ENCODE data around the gene MRPL28. TPM values are rescaled to one million over a fixed set of nuclear protein-coding genes. Genes with fewer than 3 reads are reported as not detected.

MRPL28 gene
- total and polyA plus RNA-seq, 4 donors = 28.3 to 63.4 (median 50.1) TPM

GRCh38 chr16:398561-399339, 28.4 kb upstream of the MRPL28 start:
- Histone ChIP-seq H3K9ac (ENCODE audit: low read depth in 1 of 2, low read length in 2 of 2) (peak overlapping the region in 1 of 2 donors; percentile 25), H3K36me3 (ENCODE audit: control insufficient read depth in 4 of 4, insufficient read depth in 3 of 4, low read depth in 1 of 4, low read length in 3 of 4) (no peaks in the 10 kb centered on the region), H3K4me3 (ENCODE audit: low read depth in 1 of 3, low read length in 3 of 3) (no peak overlapping the region), H3K27ac (ENCODE audit: low read depth in 1 of 2, low read length in 2 of 2) (peak overlapping the region; percentile 13 to 54), H3K27me3 (ENCODE audit: control insufficient read depth in 4 of 4, insufficient read depth in 4 of 4, low read length in 3 of 4) (no peaks in the 10 kb centered on the region), H3K4me1 (ENCODE audit: control insufficient read depth in 4 of 4, insufficient read depth in 4 of 4, low read length in 3 of 4) (peaks cover 6 to 40% (median 17%) of the 10 kb centered on the region in 4 donors), H3K9me3 (ENCODE audit: control insufficient read depth in 4 of 4, low read length in 3 of 4) (no peaks in the 10 kb centered on the region)
- no peak for TF ChIP-seq HNF4A (conservative IDR thresholded peaks at IDR 0.05)
- peak; percentile 46 for DNase-seq (ENCODE audit: low spot score)
- 88% methylated on average over 24 of the region's 24 CpGs for WGBS

- H3K9me3 ChIP-seq (ENCODE audit: control insufficient read depth in 4 of 4, low read length in 3 of 4) = no peaks in the 10 kb centered on the region
- H3K27me3 ChIP-seq (ENCODE audit: control insufficient read depth in 4 of 4, insufficient read depth in 4 of 4, low read length in 3 of 4) = no peaks in the 10 kb centered on the region
- peak overlapping the region in 1 of 2 donors; percentile 25 for H3K9ac ChIP-seq (ENCODE audit: low read depth in 1 of 2, low read length in 2 of 2)
- no peaks in the 10 kb centered on the region for H3K36me3 ChIP-seq (ENCODE audit: control insufficient read depth in 4 of 4, insufficient read depth in 3 of 4, low read depth in 1 of 4, low read length in 3 of 4)
- WGBS = 33% methylated on average over 29 of the region's 29 CpGs
- H3K27ac ChIP-seq (ENCODE audit: low read depth in 1 of 2, low read length in 2 of 2) = peak overlapping the region; percentile 13 to 54
- TF ChIP-seq SP1 (IDR thresholded peaks at IDR 0.05) (no peak), RAD21 (IDR thresholded peaks at IDR 0.05) (peak in 1 of 2 donors; percentile 55), CTCF (IDR thresholded peaks at IDR 0.05; ENCODE audit: low read depth, low read length, missing input control) (peak; percentile 49)
- H3K4me1 ChIP-seq (ENCODE audit: control insufficient read depth in 4 of 4, insufficient read depth in 4 of 4, low read length in 3 of 4) = peaks cover 3 to 32% (median 16%) of the 10 kb centered on the region in 4 donors
- peak; percentile 56 for DNase-seq (ENCODE audit: low spot score)
- peak overlapping the region in 1 of 3 donors; percentile 78 for H3K4me3 ChIP-seq (ENCODE audit: low read depth in 1 of 3, low read length in 3 of 3)
These were observed 27.5 kb upstream of the MRPL28 start for GRCh38 chr16:397736-398332.

- Histone ChIP-seq H3K27me3 (ENCODE audit: control insufficient read depth in 4 of 4, insufficient read depth in 4 of 4, low read length in 3 of 4) (no peaks in the 10 kb centered on the region), H3K9ac (ENCODE audit: low read depth in 1 of 2, low read length in 2 of 2) (peak within 1 kb of the TSS in 1 of 2 donors; percentile 6), H3K9me3 (ENCODE audit: control insufficient read depth in 4 of 4, low read length in 3 of 4) (no peaks in the 10 kb centered on the region), H3K4me1 (ENCODE audit: control insufficient read depth in 4 of 4, insufficient read depth in 4 of 4, low read length in 3 of 4) (peaks cover 3 to 29% (median 16%) of the 10 kb centered on the region in 4 donors), H3K36me3 (ENCODE audit: control insufficient read depth in 4 of 4, insufficient read depth in 3 of 4, low read depth in 1 of 4, low read length in 3 of 4) (no peaks in the 10 kb centered on the region), H3K4me3 (ENCODE audit: low read depth in 1 of 3, low read length in 3 of 3) (peak within 1 kb of the TSS; percentile 32 to 78 (median 57)), H3K27ac (ENCODE audit: low read depth in 1 of 2, low read length in 2 of 2) (peak within 1 kb of the TSS; percentile 50 to 60)
- TF ChIP-seq GABPA (IDR thresholded peaks at IDR 0.05 in 1 of 2, conservative IDR thresholded peaks at IDR 0.05 in 1 of 2) (no peak), JUND (IDR thresholded peaks at IDR 0.05) (no peak), HNF4G (IDR thresholded peaks at IDR 0.05) (no peak), SP1 (IDR thresholded peaks at IDR 0.05) (no peak), MAX (IDR thresholded peaks at IDR 0.05) (no peak)
- DNase-seq (ENCODE audit: low spot score) = peak; percentile 47
- WGBS = under 1% methylated on average over 75 of the region's 75 CpGs
These were observed 26.9 kb upstream of the MRPL28 start, which contains the start of gene NME4 for GRCh38 chr16:397135-397661. NME4 (plus strand) TSS chr16:397199; CDS start chr16:397223, 24 bp downstream.

Measured in liver (tissue), 9 donors.